Measurements from ENCODE around the gene SGCA. TPM values are rescaled to one million over a fixed set of nuclear protein-coding genes. Genes with fewer than 3 reads are reported as not detected.

The SGCA gene
- total and polyA plus RNA-seq, 5 donors from 2014 or later = not detected

DNA sequence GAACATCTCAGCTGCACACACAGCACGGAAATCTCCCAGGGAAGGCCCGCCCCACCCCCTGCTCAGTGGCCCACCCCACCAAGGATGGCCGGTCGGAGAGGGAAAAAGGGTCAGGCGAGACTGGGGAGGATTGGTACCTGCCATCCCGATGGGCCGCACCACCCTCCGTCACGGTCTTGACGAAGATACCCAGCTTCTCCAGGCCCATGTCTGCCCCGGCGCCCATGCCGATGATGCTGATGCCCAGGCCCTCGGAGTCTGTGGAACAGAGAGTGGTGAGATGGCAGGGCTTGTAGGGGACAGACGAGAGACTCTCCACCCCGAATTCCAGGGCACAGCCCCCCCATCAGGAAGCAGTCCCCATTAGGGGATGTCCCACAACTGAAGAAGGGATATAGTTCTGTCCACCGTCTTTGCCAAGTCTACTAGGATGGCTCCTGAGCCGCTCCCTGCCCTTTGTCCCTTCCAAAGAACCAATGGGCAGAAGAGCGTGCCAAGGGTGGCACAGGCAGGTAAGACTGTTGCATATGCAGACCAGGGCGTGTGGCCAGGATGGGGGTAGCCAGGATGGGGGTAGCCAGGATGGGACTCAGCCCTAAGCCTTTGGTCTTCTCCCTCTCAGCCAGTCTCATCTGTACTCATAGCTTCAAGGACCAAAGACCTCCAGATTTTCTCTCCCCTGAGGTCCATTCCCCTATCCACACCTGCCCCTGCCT lies 22.2 kb upstream of the SGCA start:
- Histone ChIP-seq H3K9me3 (ENCODE audit: control insufficient read depth in 2 of 2, low read length in 2 of 2) (no peaks in the 10 kb centered on the region), H3K27me3 (ENCODE audit: control insufficient read depth, insufficient read depth, low read length) (no peaks in the 10 kb centered on the region), H3K27ac (ENCODE audit: insufficient read depth, low read length, poor library complexity, severe bottlenecking) (no peak overlapping the region), H3K4me3 (ENCODE audit: low read depth, low read length) (no peak overlapping the region), H3K36me3 (ENCODE audit: control insufficient read depth, insufficient read depth, low read length) (peaks cover 57% of the 10 kb centered on the region), H3K4me1 (ENCODE audit: control insufficient read depth, insufficient read depth, low read length, poor library complexity, severe bottlenecking) (peaks cover 86% of the 10 kb centered on the region)
- Mint-ChIP-seq H3K36me3 (peaks cover 42% of the 10 kb centered on the region), H3K27me3 (no peaks in the 10 kb centered on the region), H3K4me3 (peak overlapping the region in 3 of 4 donors; percentile 0 to 63 (median 13)), H3K27ac (peak overlapping the region; percentile 9 to 72 (median 35)), H3K4me1 (peaks cover 6 to 89% (median 48%) of the 10 kb centered on the region in 4 donors), H3K9me3 (peaks cover 0 to 2% (median 0%) of the 10 kb centered on the region in 7 donors)
- DNase-seq = no peak
- ATAC-seq (ENCODE audit: low read depth in 2 of 2) = no peak

DNA sequence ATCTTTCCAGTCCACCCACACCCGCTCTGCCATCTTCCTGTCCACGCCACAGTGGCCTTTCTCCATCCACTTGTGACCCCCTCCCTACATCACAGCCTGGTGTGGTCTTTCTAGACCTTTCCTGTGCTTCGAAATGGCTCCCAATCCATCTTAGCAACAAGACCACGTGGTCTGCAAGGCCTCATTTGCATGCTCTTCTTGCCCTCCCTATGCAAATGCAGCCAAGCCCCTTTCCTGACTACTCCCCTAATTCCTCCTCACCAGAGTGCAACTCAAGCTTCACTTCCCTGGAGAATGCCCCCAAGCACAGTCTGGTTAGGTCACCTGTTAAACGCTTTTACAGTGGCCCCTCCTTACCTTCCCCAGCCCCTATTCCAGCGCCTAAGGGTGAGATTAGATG lies 21.4 kb upstream of the SGCA start:
- Histone ChIP-seq H3K4me3 (ENCODE audit: low read depth, low read length) (no peak overlapping the region), H3K9me3 (ENCODE audit: control insufficient read depth in 2 of 2, low read length in 2 of 2) (no peaks in the 10 kb centered on the region), H3K36me3 (ENCODE audit: control insufficient read depth, insufficient read depth, low read length) (peaks cover 49% of the 10 kb centered on the region), H3K27ac (ENCODE audit: insufficient read depth, low read length, poor library complexity, severe bottlenecking) (no peak overlapping the region), H3K27me3 (ENCODE audit: control insufficient read depth, insufficient read depth, low read length) (no peaks in the 10 kb centered on the region), H3K4me1 (ENCODE audit: control insufficient read depth, insufficient read depth, low read length, poor library complexity, severe bottlenecking) (peaks cover 87% of the 10 kb centered on the region)
- Mint-ChIP-seq H3K27me3 (no peaks in the 10 kb centered on the region), H3K27ac (peak overlapping the region in 2 of 3 donors; percentile 35 to 72), H3K9me3 (peaks cover 0 to 2% (median 0%) of the 10 kb centered on the region in 7 donors), H3K4me1 (peaks cover 6 to 91% (median 48%) of the 10 kb centered on the region in 4 donors), H3K4me3 (peak overlapping the region in 3 of 4 donors; percentile 0 to 63 (median 39)), H3K36me3 (peaks cover 42% of the 10 kb centered on the region)
- DNase-seq (no peak), ATAC-seq (ENCODE audit: low read depth in 2 of 2) (no peak)

DNA sequence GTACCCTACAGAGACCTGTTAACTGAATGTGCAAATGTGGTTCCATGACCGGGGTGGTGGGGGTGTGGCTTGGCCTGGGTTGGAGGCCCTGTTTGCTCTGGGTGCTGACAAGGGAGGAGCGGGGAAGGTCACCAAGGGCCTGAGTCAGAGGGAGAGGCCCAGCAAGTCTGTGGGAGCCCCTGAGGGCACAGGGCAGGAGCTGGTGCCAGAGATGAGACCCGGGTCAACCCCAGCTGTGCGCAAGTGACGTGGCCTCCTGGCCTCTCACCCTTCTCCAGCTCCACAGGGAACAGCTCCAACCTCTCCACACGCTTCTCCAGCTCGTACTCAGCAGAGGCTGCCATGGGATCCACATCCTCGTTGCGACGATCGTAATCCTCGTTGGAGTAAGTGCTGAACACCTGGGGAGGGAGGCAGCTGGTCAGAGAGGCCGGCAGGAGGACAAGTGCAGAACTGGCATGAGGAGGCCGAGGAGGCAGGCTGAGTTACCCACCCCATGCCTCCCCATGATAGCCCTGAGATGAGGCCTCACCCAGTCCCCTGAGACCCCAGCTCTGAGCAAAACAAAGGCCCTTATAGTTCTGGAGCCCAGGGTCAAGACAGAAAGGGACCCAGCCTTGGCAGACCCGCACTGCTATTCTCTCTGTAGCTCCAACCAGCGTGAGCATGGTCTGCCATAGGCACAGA lies 20.8 kb upstream of the SGCA start:
- Mint-ChIP-seq H3K36me3 (peaks cover 38% of the 10 kb centered on the region), H3K9me3 (peaks cover 0 to 2% (median 0%) of the 10 kb centered on the region in 7 donors)

DNA sequence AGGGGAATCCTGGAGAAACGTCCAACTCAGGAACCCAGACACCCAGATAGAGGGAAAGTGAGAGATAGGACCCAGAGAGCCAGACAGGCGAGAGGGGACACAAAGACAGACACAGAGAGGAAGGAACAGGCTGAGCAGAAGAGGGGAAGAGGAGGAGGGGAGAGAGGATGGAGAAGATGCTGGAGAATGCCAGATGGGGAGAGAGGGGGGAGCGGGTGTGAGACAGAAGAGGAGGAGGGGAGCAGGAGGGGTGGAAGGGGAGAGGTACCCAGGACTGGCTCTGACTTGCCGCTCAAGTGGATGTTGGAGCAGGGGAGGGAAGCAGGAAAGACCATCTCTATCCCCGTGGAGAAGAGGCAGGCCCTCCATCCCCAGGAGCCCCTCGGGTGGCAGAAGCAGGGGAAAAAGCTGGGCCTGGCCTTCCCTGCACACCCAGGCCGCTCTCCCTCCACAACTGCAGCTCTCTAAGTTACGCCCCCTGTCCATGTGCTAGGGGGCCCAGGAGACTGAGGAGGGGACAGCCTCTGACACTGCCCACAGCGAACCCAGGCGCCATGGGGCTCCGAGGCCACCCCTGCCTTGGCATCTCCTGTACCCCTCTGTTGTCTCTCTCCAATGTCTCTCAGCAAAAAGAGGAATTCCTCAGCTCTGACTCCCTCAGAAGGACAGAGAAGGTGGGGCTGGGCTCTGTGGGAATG lies 20.1 kb upstream of the SGCA start:
- Mint-ChIP-seq H3K4me3 (peak overlapping the region; percentile 70 to 94 (median 92)), H3K36me3 (peaks cover 32% of the 10 kb centered on the region), H3K9me3 (peaks cover 0 to 2% (median 0%) of the 10 kb centered on the region in 7 donors), H3K27ac (peak overlapping the region in 1 of 3 donors; percentile 84), H3K27me3 (no peaks in the 10 kb centered on the region), H3K4me1 (peaks cover 0 to 80% (median 37%) of the 10 kb centered on the region in 4 donors)
- no peaks in the 10 kb centered on the region for H3K9me3 ChIP-seq (ENCODE audit: control insufficient read depth in 2 of 2, low read length in 2 of 2)
- no peak overlapping the region for H3K4me3 ChIP-seq (ENCODE audit: low read depth, low read length)
- no peaks in the 10 kb centered on the region for H3K27me3 ChIP-seq (ENCODE audit: control insufficient read depth, insufficient read depth, low read length)
- H3K27ac ChIP-seq (ENCODE audit: insufficient read depth, low read length, poor library complexity, severe bottlenecking) = no peak overlapping the region
- peaks cover 74% of the 10 kb centered on the region for H3K4me1 ChIP-seq (ENCODE audit: control insufficient read depth, insufficient read depth, low read length, poor library complexity, severe bottlenecking)
- ATAC-seq (ENCODE audit: low read depth in 2 of 2) (no peak), DNase-seq (no peak)
- peaks cover 40% of the 10 kb centered on the region for H3K36me3 ChIP-seq (ENCODE audit: control insufficient read depth, insufficient read depth, low read length)

More for the DNA sequence above, 20.8 kb upstream of the SGCA start:
- H3K4me3 Mint-ChIP-seq = peak overlapping the region; percentile 45 to 94 (median 72)
- Histone ChIP-seq H3K36me3 (ENCODE audit: control insufficient read depth, insufficient read depth, low read length) (peaks cover 45% of the 10 kb centered on the region), H3K4me3 (ENCODE audit: low read depth, low read length) (no peak overlapping the region), H3K27ac (ENCODE audit: insufficient read depth, low read length, poor library complexity, severe bottlenecking) (no peak overlapping the region), H3K4me1 (ENCODE audit: control insufficient read depth, insufficient read depth, low read length, poor library complexity, severe bottlenecking) (peaks cover 81% of the 10 kb centered on the region), H3K27me3 (ENCODE audit: control insufficient read depth, insufficient read depth, low read length) (no peaks in the 10 kb centered on the region), H3K9me3 (ENCODE audit: control insufficient read depth in 2 of 2, low read length in 2 of 2) (no peaks in the 10 kb centered on the region)
- peaks cover 2 to 87% (median 43%) of the 10 kb centered on the region in 4 donors for H3K4me1 Mint-ChIP-seq
- peak overlapping the region in 1 of 3 donors; percentile 84 for H3K27ac Mint-ChIP-seq
- H3K27me3 Mint-ChIP-seq = no peaks in the 10 kb centered on the region
- DNase-seq (no peak), ATAC-seq (ENCODE audit: low read depth in 2 of 2) (no peak)

DNA sequence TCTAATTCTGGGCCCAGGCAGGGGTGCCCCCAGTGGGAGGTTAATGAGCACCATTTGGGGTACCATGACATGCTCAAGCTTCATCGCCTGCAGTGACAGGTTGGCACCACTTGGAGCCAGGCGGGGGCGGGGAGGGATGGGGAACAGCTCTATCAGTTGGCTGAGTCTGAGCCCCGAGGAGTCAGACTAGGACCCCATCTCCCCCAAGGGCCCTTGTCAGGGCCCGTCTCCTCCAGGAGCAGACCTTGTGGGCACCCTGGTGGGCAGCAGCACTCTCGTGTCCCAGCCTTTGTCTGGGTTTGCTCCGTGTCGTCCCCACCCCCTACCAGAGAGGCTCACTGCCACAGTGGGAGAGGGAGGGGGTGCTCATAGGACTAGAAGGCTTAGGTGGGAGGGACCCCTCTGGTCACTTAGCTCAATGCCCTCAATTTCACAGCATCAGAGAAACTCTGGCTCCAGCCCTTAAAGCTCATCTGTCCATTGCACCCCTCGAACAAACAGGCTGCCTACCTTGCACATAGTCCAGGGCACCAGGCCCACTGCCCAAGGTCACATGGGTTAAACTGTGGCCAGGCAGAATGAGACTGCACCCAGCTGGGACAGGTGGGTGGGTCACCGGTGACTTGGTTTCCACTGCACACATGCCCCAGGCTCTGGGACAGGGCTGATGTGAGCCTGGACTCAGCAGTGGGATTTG lies 19.4 kb upstream of the SGCA start:
- peak in 1 of 3 donors; percentile 21 for DNase-seq
- Histone ChIP-seq H3K4me1 (ENCODE audit: control insufficient read depth, insufficient read depth, low read length, poor library complexity, severe bottlenecking) (peaks cover 71% of the 10 kb centered on the region), H3K9me3 (ENCODE audit: control insufficient read depth in 2 of 2, low read length in 2 of 2) (no peaks in the 10 kb centered on the region), H3K36me3 (ENCODE audit: control insufficient read depth, insufficient read depth, low read length) (peaks cover 33% of the 10 kb centered on the region), H3K27ac (ENCODE audit: insufficient read depth, low read length, poor library complexity, severe bottlenecking) (peak overlapping the region; percentile 71), H3K4me3 (ENCODE audit: low read depth, low read length) (peak overlapping the region; percentile 57), H3K27me3 (ENCODE audit: control insufficient read depth, insufficient read depth, low read length) (no peaks in the 10 kb centered on the region)
- no peak for ATAC-seq (ENCODE audit: low read depth in 2 of 2)
- Mint-ChIP-seq H3K9me3 (peaks cover 0 to 2% (median 0%) of the 10 kb centered on the region in 7 donors), H3K4me3 (peak overlapping the region; percentile 91 to 94 (median 93)), H3K4me1 (peaks cover 0 to 77% (median 35%) of the 10 kb centered on the region in 4 donors), H3K27me3 (no peaks in the 10 kb centered on the region), H3K36me3 (peaks cover 27% of the 10 kb centered on the region), H3K27ac (peak overlapping the region; percentile 82 to 95 (median 92))

DNA sequence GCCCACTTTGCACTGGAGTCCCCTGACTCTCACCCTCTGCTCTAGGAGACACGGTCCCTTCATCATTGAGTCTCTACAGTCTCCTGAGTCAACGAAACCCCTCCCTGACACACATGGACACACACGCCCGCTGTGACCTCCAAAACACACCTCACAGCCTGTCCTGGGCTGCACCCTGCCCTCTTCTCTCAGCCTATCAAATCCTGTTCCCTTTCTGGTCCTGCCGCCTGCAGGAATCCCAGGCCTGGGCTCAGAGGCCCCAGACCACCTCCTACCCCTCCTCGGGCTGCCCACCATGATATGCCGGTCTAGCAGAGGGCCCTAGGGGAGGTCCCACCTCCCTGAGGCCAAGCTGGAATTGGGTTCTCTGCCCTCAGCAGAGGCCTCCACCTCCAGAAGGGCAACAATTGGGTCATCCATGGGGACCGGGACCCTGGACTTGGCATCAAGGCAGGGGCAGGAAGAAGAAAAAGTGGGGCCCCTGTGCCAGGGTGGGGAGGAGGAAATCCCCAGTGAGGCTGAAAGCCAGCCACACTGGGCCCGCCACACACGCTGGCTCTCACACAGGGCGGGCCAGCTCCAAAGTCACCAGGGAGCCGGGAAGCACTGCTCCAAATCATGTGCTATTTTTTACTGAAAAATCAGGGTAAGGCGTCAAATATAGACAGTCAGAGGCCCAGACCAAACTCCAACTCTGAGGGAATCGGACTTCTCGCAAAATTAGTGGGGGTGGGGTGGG lies 18.7 kb upstream of the SGCA start:
- H3K4me3 Mint-ChIP-seq = peak overlapping the region; percentile 91 to 94 (median 93)
- ATAC-seq (ENCODE audit: low read depth in 2 of 2) (no peak), DNase-seq (no peak)
- H3K36me3 Mint-ChIP-seq = peaks cover 22% of the 10 kb centered on the region
- Histone ChIP-seq H3K27ac (ENCODE audit: insufficient read depth, low read length, poor library complexity, severe bottlenecking) (peak overlapping the region; percentile 71), H3K4me1 (ENCODE audit: control insufficient read depth, insufficient read depth, low read length, poor library complexity, severe bottlenecking) (peaks cover 72% of the 10 kb centered on the region), H3K36me3 (ENCODE audit: control insufficient read depth, insufficient read depth, low read length) (peaks cover 27% of the 10 kb centered on the region), H3K9me3 (ENCODE audit: control insufficient read depth in 2 of 2, low read length in 2 of 2) (no peaks in the 10 kb centered on the region), H3K4me3 (ENCODE audit: low read depth, low read length) (peak overlapping the region; percentile 69), H3K27me3 (ENCODE audit: control insufficient read depth, insufficient read depth, low read length) (no peaks in the 10 kb centered on the region)
- H3K27ac Mint-ChIP-seq = peak overlapping the region; percentile 82 to 95 (median 92)
- no peaks in the 10 kb centered on the region for H3K27me3 Mint-ChIP-seq
- H3K4me1 Mint-ChIP-seq = peaks cover 0 to 76% (median 34%) of the 10 kb centered on the region in 4 donors
- peaks cover 0 to 2% (median 0%) of the 10 kb centered on the region in 7 donors for H3K9me3 Mint-ChIP-seq

All from CD4-positive, CD25-positive, alpha-beta regulatory T cell (primary cell).